Gastrocnemius medialis (tissue), 4 donors: Measurements from ENCODE around the gene AMFR. TPM values are rescaled to one million over a fixed set of nuclear protein-coding genes. Genes with fewer than 3 reads are reported as not detected.

Source experiments
- ATAC-seq, 2 donors: fragments of 150-250 bp; one replicate each; pipeline ENCODE4 v1.9.1; 2016
- DNase-seq, 2 donors: peaks; one replicate each; pipeline ENCODE4 v3.0.0-alpha.2; 2019
- H3K27ac ChIP-seq, 4 donors: fragments of 200-600 bp; sonication (generic); 1 replicate in 1 of 4; 2 replicates in 3 of 4; pipeline ENCODE4 v1.5.1; 2016 to 2018; ENCODE audit warnings: mild to moderate bottlenecking in 2 of 4, moderate library complexity in 1 of 4
- H3K27me3 ChIP-seq, 3 donors: fragments of 200-600 bp; sonication (generic) in 2 of 3; 1 replicate in 1 of 3; 2 replicates in 2 of 3; pipeline versions ENCODE4 v1.5.1 to v1.6.0; 2016 to 2019; ENCODE audit warnings: mild to moderate bottlenecking in 1 of 3, moderate library complexity in 1 of 3
- H3K36me3 ChIP-seq, 2 donors: fragments of 200-600 bp; sonication (generic) in 1 of 2; one replicate each; pipeline ENCODE4 v1.5.1; 2017 to 2018
- H3K4me1 ChIP-seq, 2 donors: fragments of 200-600 bp; sonication (generic) in 1 of 2; one replicate each; pipeline ENCODE4 v1.5.1; 2016 to 2017; ENCODE audit warnings: mild to moderate bottlenecking in 2 of 2
- H3K4me3 ChIP-seq, 4 donors: fragments of 200-600 bp; sonication (generic) in 3 of 4; 1 replicate in 1 of 4; 2 replicates in 3 of 4; pipeline ENCODE4 v1.5.1; 2016 to 2019; ENCODE audit warnings: mild to moderate bottlenecking in 2 of 4
- H3K9me3 ChIP-seq, 3 donors: fragments of 200-600 bp; sonication (generic) in 2 of 3; 1 replicate in 1 of 3; 2 replicates in 2 of 3; pipeline ENCODE4 v1.5.1; 2016 to 2019
- POLR2A ChIP-seq, 2 donors: fragments of 450-650 bp; IDR thresholded peaks; one replicate each; pipeline ENCODE4 v1.6.1; 2017; ENCODE audit warnings: antibody characterized with exemption in 2 of 2, mild to moderate bottlenecking in 2 of 2, moderate library complexity in 2 of 2
- in situ Hi-C, 4 donors: fragments of 200-750 bp; cut with MboI; loops; one replicate each; pipeline versions ENCODE4 v1.15.0 to v1.8.0; 2017; ENCODE audit warnings: low sequenced_read_pairs in 4 of 4
- intact Hi-C: fragments of 100-400 bp; cut with DNase I; formaldehyde crosslinking; loops from one replicate; pipeline ENCODE4 v1.15.1; 2023; ENCODE audit warnings: low total_unique reads
- total RNA-seq, 4 donors: library from RNA; depleted of rRNA; stranded (reverse); fragments of >200 nt; gene quantifications; one replicate each; pipeline versions ENCODE4 v1.1.0 to v1.2.3, GENCODE V29; 2016
- TF ChIP-seq, protein P1 (sequence below), 5 experiments: fragments of 450-650 bp in 3 of 5; fragments of 200-600 bp in 2 of 5; sonication (generic) in 2 of 5; IDR thresholded peaks in 4 of 5; conservative IDR thresholded peaks in 1 of 5; 1 replicate in 4 of 5; 2 replicates in 1 of 5; pipeline ENCODE4 v1.5.1; 2016 to 2019; ENCODE audit warnings: antibody characterized with exemption in 5 of 5, mild to moderate bottlenecking in 3 of 5, moderate library complexity in 3 of 5

AMFR gene
- total RNA-seq, 4 donors from 2014 or later: 349 to 951 (median 571) TPM

DNA sequence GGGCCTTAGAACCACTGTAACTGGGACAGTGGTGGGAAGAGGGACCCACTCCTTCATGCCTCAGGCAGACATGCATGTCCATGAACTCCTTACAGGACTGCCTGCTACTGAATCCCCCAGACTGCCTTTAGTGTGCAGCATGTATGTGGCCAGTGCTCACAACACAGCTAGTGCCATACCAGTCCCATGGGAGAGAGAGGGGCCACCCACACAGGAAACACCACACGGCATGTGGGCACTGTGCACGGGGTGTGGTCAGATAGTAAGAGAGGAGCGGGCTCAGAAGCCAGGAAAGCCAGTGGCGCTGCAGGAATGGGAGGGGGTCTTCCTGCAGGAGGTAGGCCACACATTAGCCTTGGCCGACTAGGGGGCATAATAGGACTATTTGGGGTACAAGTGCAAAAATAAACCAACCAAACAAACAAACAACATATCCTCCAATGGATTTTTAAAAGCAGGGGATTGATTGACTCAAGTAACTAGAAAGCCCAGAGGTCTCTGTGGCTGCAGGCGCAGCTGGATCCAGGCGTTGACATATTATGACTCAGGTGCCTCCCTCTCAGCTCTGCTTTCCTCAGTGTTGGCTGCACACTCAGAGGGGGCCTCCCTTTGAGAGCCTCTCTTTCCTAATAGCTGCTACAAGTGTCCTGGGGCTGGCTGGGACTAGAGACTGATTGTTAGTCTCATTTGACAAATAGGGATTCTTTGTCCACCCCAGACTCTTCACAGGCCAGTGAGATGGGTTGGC is 104.4 kb downstream of the AMFR start:
- H3K4me1 ChIP-seq: peaks cover 0 to 4% of the 10 kb centered on the region in 2 donors
- no peaks in the 10 kb centered on the region for H3K9me3 ChIP-seq
- intact Hi-C loops (no loop called here), in situ Hi-C loops (loop anchor here in 1 of 4 donors (25.0 kb wide), 1 partner anchor 609 kb away; no protein-coding TSS in a partner anchor)
- TF ChIP-seq POLR2A (IDR thresholded peaks at IDR 0.05): no peak
- TF ChIP-seq, protein P1, sequence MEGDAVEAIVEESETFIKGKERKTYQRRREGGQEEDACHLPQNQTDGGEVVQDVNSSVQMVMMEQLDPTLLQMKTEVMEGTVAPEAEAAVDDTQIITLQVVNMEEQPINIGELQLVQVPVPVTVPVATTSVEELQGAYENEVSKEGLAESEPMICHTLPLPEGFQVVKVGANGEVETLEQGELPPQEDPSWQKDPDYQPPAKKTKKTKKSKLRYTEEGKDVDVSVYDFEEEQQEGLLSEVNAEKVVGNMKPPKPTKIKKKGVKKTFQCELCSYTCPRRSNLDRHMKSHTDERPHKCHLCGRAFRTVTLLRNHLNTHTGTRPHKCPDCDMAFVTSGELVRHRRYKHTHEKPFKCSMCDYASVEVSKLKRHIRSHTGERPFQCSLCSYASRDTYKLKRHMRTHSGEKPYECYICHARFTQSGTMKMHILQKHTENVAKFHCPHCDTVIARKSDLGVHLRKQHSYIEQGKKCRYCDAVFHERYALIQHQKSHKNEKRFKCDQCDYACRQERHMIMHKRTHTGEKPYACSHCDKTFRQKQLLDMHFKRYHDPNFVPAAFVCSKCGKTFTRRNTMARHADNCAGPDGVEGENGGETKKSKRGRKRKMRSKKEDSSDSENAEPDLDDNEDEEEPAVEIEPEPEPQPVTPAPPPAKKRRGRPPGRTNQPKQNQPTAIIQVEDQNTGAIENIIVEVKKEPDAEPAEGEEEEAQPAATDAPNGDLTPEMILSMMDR (IDR thresholded peaks at IDR 0.05 in 4 of 5, conservative IDR thresholded peaks at IDR 0.05 in 1 of 5): no peak
- no peaks in the 10 kb centered on the region for H3K36me3 ChIP-seq
- no peaks in the 10 kb centered on the region for H3K27me3 ChIP-seq
- H3K4me3 ChIP-seq: no peak overlapping the region
- DNase-seq (no peak), ATAC-seq (no peak)
- no peak overlapping the region for H3K27ac ChIP-seq

DNA sequence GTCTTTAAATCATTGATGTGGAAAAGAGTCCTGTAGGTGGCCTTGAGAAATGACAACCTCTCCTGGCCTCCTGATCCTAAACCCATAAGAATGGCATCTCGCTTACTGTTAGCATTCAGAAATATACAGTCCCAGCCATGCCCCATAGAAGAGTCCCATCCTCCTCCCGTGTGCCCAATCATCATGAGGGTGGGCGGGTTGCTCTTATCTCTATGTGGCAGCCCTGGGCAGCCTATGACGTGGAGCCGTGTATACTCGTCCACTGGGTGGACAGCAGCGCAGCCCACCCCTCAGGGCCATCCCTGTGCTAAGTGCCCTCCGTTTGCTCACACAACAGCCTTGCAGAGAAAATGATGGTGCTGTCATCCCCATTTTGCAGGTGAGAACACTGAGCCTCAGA is 105.3 kb downstream of the AMFR start:
- Histone ChIP-seq H3K27ac (no peak overlapping the region), H3K36me3 (no peaks in the 10 kb centered on the region), H3K27me3 (no peaks in the 10 kb centered on the region), H3K9me3 (no peaks in the 10 kb centered on the region), H3K4me1 (peaks cover 0 to 4% of the 10 kb centered on the region in 2 donors), H3K4me3 (no peak overlapping the region)
- intact Hi-C loops: no loop called here
- DNase-seq (no peak), ATAC-seq (no peak)
- in situ Hi-C loops: loop anchor here in 1 of 4 donors (25.0 kb wide), 1 partner anchor 608 kb away; no protein-coding TSS in a partner anchor
- TF ChIP-seq, protein P1 (IDR thresholded peaks at IDR 0.05 in 4 of 5, conservative IDR thresholded peaks at IDR 0.05 in 1 of 5): no peak
- TF ChIP-seq POLR2A (IDR thresholded peaks at IDR 0.05): no peak

DNA sequence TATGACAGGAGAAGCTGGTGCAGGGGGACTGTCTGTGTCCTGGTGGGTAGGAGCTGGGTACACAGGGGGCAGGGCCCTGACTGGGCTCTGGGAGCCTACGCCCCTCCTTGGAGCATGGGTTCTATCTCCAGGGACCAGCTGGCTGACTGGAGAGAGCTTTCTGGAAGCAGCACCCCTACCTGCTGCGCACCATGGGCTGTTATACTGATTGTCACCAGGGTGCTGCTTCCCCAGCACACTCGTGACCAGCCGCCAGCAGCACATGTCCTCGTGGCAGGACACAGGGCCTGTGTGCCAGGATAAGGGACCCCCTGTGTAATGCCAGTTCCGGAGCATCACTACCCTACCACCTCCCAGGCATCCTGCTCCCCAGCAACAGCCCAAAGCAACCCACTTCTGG is 106.0 kb downstream of the AMFR start:
- no peak for DNase-seq
- H3K27ac ChIP-seq: no peak overlapping the region

DNA sequence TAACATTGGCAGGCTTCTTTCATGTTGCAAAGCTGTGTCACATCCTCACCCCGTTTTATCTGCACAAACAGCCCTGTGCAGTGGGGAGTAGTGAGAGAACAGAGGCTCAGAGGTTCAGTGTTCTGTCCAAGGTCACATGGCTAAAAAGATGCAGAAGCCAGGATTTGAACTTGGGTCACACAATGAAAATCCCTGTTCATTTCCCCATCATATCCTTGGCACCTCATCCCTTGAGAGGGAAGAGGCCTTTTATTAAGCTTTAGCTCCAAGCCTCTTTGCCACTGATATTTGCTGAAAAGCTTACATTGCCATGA is 106.6 kb downstream of the AMFR start:
- in situ Hi-C loops: loop anchor here in 3 of 4 donors (5.0 to 25.0 kb wide), 3 partner anchors 371 to 606 kb away; no protein-coding TSS in a partner anchor
- Histone ChIP-seq H3K4me1 (peaks cover 0 to 4% of the 10 kb centered on the region in 2 donors), H3K27me3 (no peaks in the 10 kb centered on the region), H3K36me3 (no peaks in the 10 kb centered on the region), H3K27ac (no peak overlapping the region), H3K4me3 (no peak overlapping the region), H3K9me3 (no peaks in the 10 kb centered on the region)
- TF ChIP-seq POLR2A (IDR thresholded peaks at IDR 0.05): no peak
- TF ChIP-seq, protein P1 (IDR thresholded peaks at IDR 0.05 in 4 of 5, conservative IDR thresholded peaks at IDR 0.05 in 1 of 5): no peak
- DNase-seq (no peak), ATAC-seq (no peak)
- intact Hi-C loops: loop anchor here (1.0 kb wide), 2 partner anchors 277 to 374 kb away; no protein-coding TSS in a partner anchor

More for the DNA sequence above, 106.0 kb downstream of the AMFR start:
- TF ChIP-seq POLR2A (IDR thresholded peaks at IDR 0.05): no peak
- TF ChIP-seq, protein P1 (IDR thresholded peaks at IDR 0.05 in 4 of 5, conservative IDR thresholded peaks at IDR 0.05 in 1 of 5): no peak
- no peak for ATAC-seq
- H3K4me1 ChIP-seq: peaks cover 0 to 4% of the 10 kb centered on the region in 2 donors
- H3K36me3 ChIP-seq: no peaks in the 10 kb centered on the region
- intact Hi-C loops (no loop called here), in situ Hi-C loops (loop anchor here in 3 of 4 donors (5.0 to 25.0 kb wide), 3 partner anchors 372 to 607 kb away; no protein-coding TSS in a partner anchor)
- H3K9me3 ChIP-seq: no peaks in the 10 kb centered on the region
- no peak overlapping the region for H3K4me3 ChIP-seq
- no peaks in the 10 kb centered on the region for H3K27me3 ChIP-seq
